HepG2 (cell line): ENCODE results near the gene ABCB6. TPM values are rescaled to one million over a fixed set of nuclear protein-coding genes. Genes with fewer than 3 reads are reported as not detected.

ENCODE experiments used
- ATAC-seq: fragments of 200-7000 bp; cut with Tn5 transposase; 3 replicates; pipeline ENCODE4 v1.9.1; 2020; ENCODE audit warnings: mild to moderate bottlenecking, moderate library complexity
- BruUV-seq: library from RNA; stranded (reverse); fragments of 400-500 nt; replicated peaks from 2 replicates; lab custom pipeline; 2021; lab: Mats Ljungman, UMichigan
- CTCF ChIA-PET: fragments of 300-600 bp; formaldehyde crosslinking; extraction: SDS; loops from one replicate; lab custom pipeline; 2021; ENCODE audit warnings: low total read pairs, inconsistent platforms, low intra/inter-chr PET ratio; lab: Yijun Ruan, JAX
- POLR2A ChIA-PET: fragments of 350-600 bp; sonication (Branson Sonifier 250); formaldehyde crosslinking; loops from one replicate; lab custom pipeline; 2020; ENCODE audit warnings: antibody characterized with exemption, inconsistent platforms; lab: Yijun Ruan, JAX
- DNase-seq: peaks from one replicate; pipeline ENCODE4 v3.0.0-alpha.2; 2015; ENCODE audit warnings: low spot score
- FAIRE-seq: peaks from 3 replicates; lab custom pipeline; 2011; peaks lifted over from hg19 to GRCh38; lab: Jason Lieb, UNC
- H2AFZ ChIP-seq: one replicate; pipeline ENCODE4 v1.6.1; 2011; ENCODE audit warnings: low read length, inconsistent platforms
- H3K27ac ChIP-seq: fragments of 300-600 bp; 3 replicates; pipeline ENCODE4 v1.8.0; 2011; ENCODE audit warnings: mixed run types, mild to moderate bottlenecking, mixed read lengths, low read length, inconsistent platforms; ENCODE audit not compliant: insufficient read depth; ENCODE audit errors: extremely low read length
- H3K27me3 ChIP-seq, 2 experiments: fragments of 200-600 bp in 1 of 2; 2 replicates in 1 of 2; 3 replicates in 1 of 2; pipeline versions ENCODE4 v1.6.0 to v1.8.0; 2011; ENCODE audit warnings: low read length in 2 of 2, mild to moderate bottlenecking in 2 of 2, moderate library complexity in 2 of 2, inconsistent platforms in 1 of 2; ENCODE audit not compliant: insufficient read depth in 2 of 2, control insufficient read depth in 1 of 2
- H3K36me3 ChIP-seq, 2 experiments: fragments of 200-600 bp in 1 of 2; replicated peaks in 1 of 2; 2 replicates in 1 of 2; 3 replicates in 1 of 2; pipeline versions ENCODE4 v1.5.1 to v1.8.0; 2011; ENCODE audit warnings: low read length in 2 of 2, inconsistent platforms in 1 of 2; ENCODE audit not compliant: insufficient read depth in 2 of 2, control insufficient read depth in 1 of 2
- H3K4me1 ChIP-seq: 2 replicates; pipeline ENCODE4 v1.5.1; 2012; ENCODE audit warnings: low read length, inconsistent platforms; ENCODE audit not compliant: insufficient read depth
- H3K4me2 ChIP-seq: 2 replicates; pipeline ENCODE4 v1.6.0; 2011; ENCODE audit warnings: low read depth, low read length, inconsistent platforms
- H3K4me3 ChIP-seq, 3 experiments: fragments of 200-600 bp in 1 of 3; sonication (generic), shearing (Covaris generic) in 1 of 3; replicated peaks in 1 of 3; 2 replicates each; pipeline ENCODE4 v1.5.1; 2011 to 2016; ENCODE audit warnings: low read length in 3 of 3, inconsistent platforms in 2 of 3, low read depth in 2 of 3, mild to moderate bottlenecking in 2 of 3, control low read depth in 1 of 3, mixed read lengths in 1 of 3; ENCODE audit not compliant: insufficient read depth in 1 of 3
- H3K79me2 ChIP-seq: one replicate; pipeline ENCODE4 v1.6.1; 2011; ENCODE audit warnings: low read length, inconsistent platforms; ENCODE audit not compliant: insufficient read depth
- H3K9ac ChIP-seq: 2 replicates; pipeline ENCODE4 v1.6.0; 2011; ENCODE audit warnings: mild to moderate bottlenecking, low read depth, low read length, inconsistent platforms; ENCODE audit not compliant: insufficient read depth
- H3K9me3 ChIP-seq: 2 replicates; pipeline ENCODE4 v1.5.1; 2012; ENCODE audit warnings: mild to moderate bottlenecking, low read length
- H4K20me1 ChIP-seq: 2 replicates; pipeline ENCODE4 v1.6.0; 2011; ENCODE audit warnings: inconsistent platforms, mild to moderate bottlenecking, low read length, moderate library complexity; ENCODE audit not compliant: insufficient read depth
- FOXO1 ChIP-seq: sonication (generic); formaldehyde crosslinking; IDR thresholded peaks from 2 replicates; pipeline ENCODE4 v1.4.0; 2020; ENCODE audit warnings: missing genetic modification reagents
- HCFC1 ChIP-seq: fragments of 150-350 bp; IDR thresholded peaks from 2 replicates; pipeline ENCODE4 v1.6.1; 2014; ENCODE audit warnings: low read depth, low read length
- JUND ChIP-seq: sonication (generic); formaldehyde crosslinking; IDR thresholded peaks from 2 replicates; pipeline ENCODE4 v1.8.0; 2022; ENCODE audit warnings: mild to moderate bottlenecking, missing genetic modification reagents
- KDM2A ChIP-seq: sonication (generic); formaldehyde crosslinking; IDR thresholded peaks from 2 replicates; pipeline ENCODE4 v1.4.0; 2020; ENCODE audit warnings: low read depth, missing genetic modification reagents, borderline replicate concordance
- KLF9 ChIP-seq: IDR thresholded peaks from 2 replicates; pipeline ENCODE4 v1.6.1; 2016; ENCODE audit warnings: low read depth
- MATR3 ChIP-seq: sonication (generic); formaldehyde crosslinking; IDR thresholded peaks from 2 replicates; pipeline ENCODE4 v1.4.0; 2020; ENCODE audit warnings: missing genetic modification reagents
- MIXL1 ChIP-seq: IDR thresholded peaks from 2 replicates; pipeline ENCODE4 v1.6.1; 2016
- NFATC3 ChIP-seq: sonication (generic); formaldehyde crosslinking; IDR thresholded peaks from 2 replicates; pipeline ENCODE4 v1.5.1; 2020; ENCODE audit warnings: mild to moderate bottlenecking, missing genetic modification reagents
- NFRKB ChIP-seq: fragments of 450-650 bp; IDR thresholded peaks from 2 replicates; pipeline ENCODE4 v1.6.1; 2017
- PHF20 ChIP-seq: sonication (generic); formaldehyde crosslinking; IDR thresholded peaks from 2 replicates; pipeline ENCODE4 v1.5.0; 2020; ENCODE audit warnings: mild to moderate bottlenecking, missing genetic modification reagents
- SIX4 ChIP-seq: sonication (generic); formaldehyde crosslinking; IDR thresholded peaks from 2 replicates; pipeline ENCODE4 v1.4.0; 2020; ENCODE audit warnings: missing genetic modification reagents
- TMF1 ChIP-seq: sonication (generic); formaldehyde crosslinking; IDR thresholded peaks from 2 replicates; pipeline ENCODE4 v1.8.1; 2022; ENCODE audit warnings: low read depth, missing genetic modification reagents
- ZNF20 ChIP-seq: sonication (generic); formaldehyde crosslinking; IDR thresholded peaks from 2 replicates; pipeline ENCODE4 v1.4.0; 2020; ENCODE audit warnings: mild to moderate bottlenecking, moderate library complexity, missing genetic modification reagents
- ZNF549 ChIP-seq: sonication (generic); formaldehyde crosslinking; IDR thresholded peaks from 2 replicates; pipeline ENCODE4 v1.5.0; 2020; ENCODE audit warnings: missing genetic modification reagents
- ZNF724P ChIP-seq: sonication (generic); formaldehyde crosslinking; IDR thresholded peaks from 2 replicates; pipeline ENCODE4 v1.8.0; 2022; ENCODE audit warnings: missing genetic modification reagents, borderline replicate concordance
- ZSCAN30 ChIP-seq: sonication (generic); formaldehyde crosslinking; IDR thresholded peaks from 2 replicates; pipeline ENCODE4 v1.5.0; 2020; ENCODE audit warnings: mild to moderate bottlenecking, missing genetic modification reagents
- WGBS: methylation state at CpG from one replicate; pipeline ENCODE4 v1.1.6; 2017; ENCODE audit warnings: low lambda C conversion rate; 5-methylcytosine and 5-hydroxymethylcytosine counted together
- in situ Hi-C: cut with HindIII; loops from 2 replicates; pipeline ENCODE4 v1.10.0; 2017; ENCODE audit warnings: low pct_unique_long_range_greater_than_20kb; ENCODE audit not compliant: extremely low pct_ligation_motif_present
- intact Hi-C: fragments of 100-400 bp; cut with micrococcal nuclease; formaldehyde crosslinking; loops from one replicate; pipeline ENCODE4 v1.10.0; 2022; ENCODE audit not compliant: unreplicated experiment
- polyA plus RNA-seq, 8 experiments: library from polyadenylated mRNA; depleted of rRNA in 3 of 8; stranded (reverse) in 7 of 8; unstranded in 1 of 8; fragments of >200 nt; fragmentation: Illumina TruSeq in 4 of 8; extraction: Trizol in 4 of 8; gene quantifications; 2 replicates each; pipeline versions ENCODE4 v1.2.1 to v1.2.3, GENCODE V29; 2011 to 2016; ENCODE audit warnings: low read depth in 4 of 8, missing spikeins in 1 of 8, mixed read lengths in 1 of 8; ENCODE audit not compliant: insufficient read depth in 1 of 8
- total RNA-seq, 5 experiments: library from RNA; depleted of rRNA; stranded (reverse); fragments of >200 nt; fragmentation: Illumina TruSeq; extraction: Trizol; gene quantifications; 2 replicates each; pipeline ENCODE4 v1.2.3, GENCODE V29; 2016; ENCODE audit warnings: low read depth in 1 of 5
- TF ChIP-seq, protein P1 (sequence below): IDR thresholded peaks from 2 replicates; pipeline ENCODE4 v1.6.1; 2016; ENCODE audit warnings: missing genetic modification reagents, missing compliant biosample characterization
- TF ChIP-seq, protein P2 (sequence below): sonication (generic); formaldehyde crosslinking; IDR thresholded peaks from 2 replicates; pipeline ENCODE4 v1.8.1; 2023; ENCODE audit warnings: missing genetic modification reagents, inconsistent platforms, borderline replicate concordance
- TF ChIP-seq, protein P3 (sequence below): sonication (generic); formaldehyde crosslinking; IDR thresholded peaks from 2 replicates; pipeline ENCODE4 v1.5.0; 2020; ENCODE audit warnings: missing genetic modification reagents
- TF ChIP-seq, protein P4 (sequence below): sonication (generic); formaldehyde crosslinking; IDR thresholded peaks from 2 replicates; pipeline ENCODE4 v1.5.0; 2020; ENCODE audit warnings: mild to moderate bottlenecking, low read depth, missing genetic modification reagents, borderline replicate concordance

ABCB6 gene
- total and polyA plus RNA-seq, 2 of the 13 experiments (the other 11 are each of a cell fraction or from before 2014, with no cell fraction given), result 91.1 to 137 TPM

DNA sequence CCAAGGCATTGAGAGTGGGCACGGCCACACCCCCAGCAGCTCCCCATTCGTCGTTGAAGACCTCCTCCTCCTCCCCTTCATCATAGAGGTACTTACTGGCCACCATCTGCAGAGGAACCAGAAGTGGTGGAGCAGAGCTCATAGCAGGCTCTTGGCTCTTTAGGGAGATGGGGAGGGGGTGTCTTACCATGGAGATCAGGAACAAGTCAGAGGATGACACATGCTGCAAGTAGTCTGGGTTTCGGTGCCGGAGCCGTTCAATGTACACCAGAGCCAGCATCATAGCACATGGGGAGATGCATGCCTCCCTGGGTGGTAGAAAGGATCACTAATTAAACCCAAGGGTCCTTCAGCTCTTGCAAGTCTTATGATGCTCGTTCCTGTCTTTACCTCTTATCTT is 44.0 kb downstream of the ABCB6 start:
- peaks cover 47% of the 10 kb centered on the region for H3K4me1 ChIP-seq
- TF ChIP-seq PHF20 (no peak), SIX4 (no peak), MIXL1 (no peak), JUND (no peak), HCFC1 (no peak), KDM2A (CRISPR knock-in tag) (no peak), KLF9 (CRISPR knock-in tag) (no peak), ZSCAN30 (CRISPR knock-in tag) (no peak), NFATC3 (no peak), MATR3 (CRISPR knock-in tag) (no peak), ZNF724P (CRISPR knock-in tag) (no peak), NFRKB (no peak), FOXO1 (CRISPR knock-in tag) (no peak), ZNF549 (CRISPR knock-in tag) (no peak), ZNF20 (CRISPR knock-in tag) (no peak), TMF1 (CRISPR knock-in tag) (no peak)
- TF ChIP-seq, protein P1, sequence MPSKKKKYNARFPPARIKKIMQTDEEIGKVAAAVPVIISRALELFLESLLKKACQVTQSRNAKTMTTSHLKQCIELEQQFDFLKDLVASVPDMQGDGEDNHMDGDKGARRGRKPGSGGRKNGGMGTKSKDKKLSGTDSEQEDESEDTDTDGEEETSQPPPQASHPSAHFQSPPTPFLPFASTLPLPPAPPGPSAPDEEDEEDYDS (CRISPR knock-in tag), result no peak
- TF ChIP-seq, protein P2, sequence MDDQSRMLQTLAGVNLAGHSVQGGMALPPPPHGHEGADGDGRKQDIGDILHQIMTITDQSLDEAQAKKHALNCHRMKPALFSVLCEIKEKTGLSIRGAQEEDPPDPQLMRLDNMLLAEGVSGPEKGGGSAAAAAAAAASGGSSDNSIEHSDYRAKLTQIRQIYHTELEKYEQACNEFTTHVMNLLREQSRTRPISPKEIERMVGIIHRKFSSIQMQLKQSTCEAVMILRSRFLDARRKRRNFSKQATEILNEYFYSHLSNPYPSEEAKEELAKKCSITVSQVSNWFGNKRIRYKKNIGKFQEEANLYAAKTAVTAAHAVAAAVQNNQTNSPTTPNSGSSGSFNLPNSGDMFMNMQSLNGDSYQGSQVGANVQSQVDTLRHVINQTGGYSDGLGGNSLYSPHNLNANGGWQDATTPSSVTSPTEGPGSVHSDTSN, result no peak
- TF ChIP-seq, protein P3, sequence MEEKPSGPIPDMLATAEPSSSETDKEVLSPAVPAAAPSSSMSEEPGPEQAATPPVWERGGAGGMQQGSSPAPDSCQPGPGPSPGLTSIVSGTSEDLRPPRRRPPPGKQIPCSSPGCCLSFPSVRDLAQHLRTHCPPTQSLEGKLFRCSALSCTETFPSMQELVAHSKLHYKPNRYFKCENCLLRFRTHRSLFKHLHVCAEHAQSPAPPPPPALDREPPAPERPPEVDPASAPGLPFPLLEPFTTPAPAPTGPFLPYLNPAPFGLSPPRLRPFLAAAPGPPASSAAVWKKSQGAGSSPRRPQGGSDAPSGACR, result no peak
- TF ChIP-seq, protein P4, sequence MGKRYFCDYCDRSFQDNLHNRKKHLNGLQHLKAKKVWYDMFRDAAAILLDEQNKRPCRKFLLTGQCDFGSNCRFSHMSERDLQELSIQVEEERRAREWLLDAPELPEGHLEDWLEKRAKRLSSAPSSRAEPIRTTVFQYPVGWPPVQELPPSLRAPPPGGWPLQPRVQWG (CRISPR knock-in tag), result no peak
- ChIA-PET POLR2A (interaction anchor here (1.1 to 10.4 kb wide), 4 partner anchors 18 to 120 kb away, joined by 4 to 227 read pairs (median 20); partner anchors contain the start of genes ANKZF1, ATG9A and ZFAND2B), CTCF (no interaction called here)
- in situ Hi-C loops, result loop anchor here (5.0 kb wide), 2 partner anchors 32 to 122 kb away; partner anchors contain the start of gene ZFAND2B
- 98% methylated on average over 6 of the region's 7 CpGs for WGBS
- DNase-seq (no peak), ATAC-seq (no peak), FAIRE-seq (no peak)
- no peak overlapping the region for H2AFZ ChIP-seq
- H3K36me3 ChIP-seq, result peaks cover 10 to 27% of the 10 kb centered on the region in 2 experiments
- no peaks in the 10 kb centered on the region for H3K9me3 ChIP-seq
- H4K20me1 ChIP-seq, result no peaks in the 10 kb centered on the region
- no peaks in the 10 kb centered on the region; a peak in 1 of 5 replicates for H3K27me3 ChIP-seq
- peaks cover 22% of the 10 kb centered on the region for H3K79me2 ChIP-seq
- BruUV-seq, result no TSS peak
- intact Hi-C loops, result no loop called here
- H3K4me3 ChIP-seq, result no peak overlapping the region
- no peak overlapping the region for H3K9ac ChIP-seq
- no peak overlapping the region for H3K4me2 ChIP-seq
- H3K27ac ChIP-seq, result no peak overlapping the region
